KOPT-K1 (cell line): Measurements from ENCODE around the gene HIF1A.
A peak's percentile ranks its signal among the peaks of the same experiment; 100 is the strongest.
"Not testable (repeated sequence)": the region's sequence is repeated elsewhere in the genome, so short reads cannot be mapped to it uniquely, and the experiment has no call there.

Source experiments
- H3K27ac ChIP-seq: fragments of 200-600 bp; sonication (generic); 2 replicates; pipeline ENCODE4 v1.5.1; 2016; ENCODE audit warnings: antibody characterized with exemption, mild to moderate bottlenecking, low read depth, low read length; ENCODE audit not compliant: poor library complexity, severe bottlenecking
- H3K36me3 ChIP-seq: fragments of 200-600 bp; sonication (generic); 2 replicates; pipeline ENCODE4 v1.5.1; 2017; ENCODE audit warnings: antibody characterized with exemption, mild to moderate bottlenecking, low read length, moderate library complexity; ENCODE audit not compliant: insufficient read depth
- H3K9me3 ChIP-seq: fragments of 200-600 bp; sonication (generic); 2 replicates; pipeline ENCODE4 v1.5.1; 2017; ENCODE audit warnings: antibody characterized with exemption, low read length, mild to moderate bottlenecking; ENCODE audit not compliant: insufficient read depth, poor library complexity, severe bottlenecking

HIF1A gene

GRCh38 chr14:61694830-61695694 lies at the start of gene HIF1A:
Gene HIF1A, plus strand, starts transcription at chr14:61695513. Its CDS starts 292 bp downstream, at chr14:61695805.
- H3K27ac ChIP-seq = peak within 1 kb of the TSS; percentile 95
- no peaks in the 10 kb centered on the region for H3K36me3 ChIP-seq
- no peaks in the 10 kb centered on the region for H3K9me3 ChIP-seq

DNA sequence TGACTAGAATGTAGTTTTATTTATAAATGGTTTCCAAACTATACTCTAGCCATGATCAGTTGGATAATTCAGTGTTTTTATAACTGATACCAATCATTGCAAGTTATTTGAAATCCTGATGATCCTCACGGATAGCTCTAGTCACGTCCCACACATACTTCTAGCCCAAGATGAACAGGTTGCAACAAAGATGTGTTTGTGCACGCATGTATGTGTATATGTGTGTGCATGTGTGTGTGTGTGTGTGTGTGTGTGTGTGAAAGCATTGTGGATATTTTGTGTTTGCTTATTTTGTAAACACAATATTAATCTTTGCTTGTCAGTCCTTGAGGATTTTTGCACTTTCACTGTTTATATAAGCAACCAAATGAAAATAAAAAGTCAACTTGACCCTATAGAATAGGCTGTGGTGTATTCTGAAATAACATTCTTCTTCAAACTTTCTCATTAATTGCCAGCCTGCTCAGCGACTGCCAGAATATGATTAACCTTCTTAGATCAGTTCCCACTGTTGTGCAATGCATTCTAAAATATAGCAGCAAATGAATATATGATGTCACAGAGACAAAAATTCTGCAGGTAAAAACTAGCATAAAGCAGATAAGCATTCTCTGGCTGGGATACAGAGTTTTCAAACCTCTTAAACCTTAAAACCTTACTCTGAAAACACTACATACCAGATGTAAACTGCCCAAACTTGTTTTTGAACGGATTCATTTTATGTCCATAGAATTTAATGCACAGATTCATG lies 48.8 kb upstream of the HIF1A start:
- H3K36me3 ChIP-seq = no peaks in the 10 kb centered on the region
- no peak overlapping the region for H3K27ac ChIP-seq
- H3K9me3 ChIP-seq = no peaks in the 10 kb centered on the region

DNA sequence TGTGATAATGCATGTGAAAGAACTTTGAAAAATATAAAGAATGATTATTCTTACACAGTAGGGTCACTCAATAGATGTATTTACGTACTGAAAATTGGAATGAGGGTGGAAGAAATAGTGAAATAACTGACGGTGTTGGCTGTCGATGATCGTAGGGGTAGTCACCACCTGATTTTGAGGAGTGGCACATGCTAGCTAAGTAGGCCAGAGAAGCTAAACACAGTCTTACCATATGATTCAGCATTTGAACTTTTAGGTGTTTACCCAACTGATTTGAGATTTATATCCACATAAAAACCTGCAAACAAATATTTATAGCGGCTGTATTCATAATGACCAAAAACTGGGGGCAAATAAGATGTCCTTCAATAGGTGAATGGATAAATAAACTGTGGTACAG lies 47.6 kb upstream of the HIF1A start:
- Histone ChIP-seq H3K9me3 (no peaks in the 10 kb centered on the region), H3K27ac (no peak overlapping the region)

GRCh38 chr14:61648377-61648776 lies 46.9 kb upstream of the HIF1A start:
- no peak overlapping the region for H3K27ac ChIP-seq
- no peaks in the 10 kb centered on the region for H3K9me3 ChIP-seq
- H3K36me3 ChIP-seq = no peaks in the 10 kb centered on the region

More for the DNA sequence above, 47.6 kb upstream of the HIF1A start:
- no peaks in the 10 kb centered on the region for H3K36me3 ChIP-seq

- no peaks in the 10 kb centered on the region for H3K9me3 ChIP-seq
- H3K27ac ChIP-seq = no peak overlapping the region
- H3K36me3 ChIP-seq = no peaks in the 10 kb centered on the region
These were observed 46.0 kb upstream of the HIF1A start for GRCh38 chr14:61649283-61649682.

GRCh38 chr14:61651355-61651754 lies 44.0 kb upstream of the HIF1A start:
- Histone ChIP-seq H3K27ac (no peak overlapping the region), H3K36me3 (no peaks in the 10 kb centered on the region), H3K9me3 (no peaks in the 10 kb centered on the region)

- H3K27ac ChIP-seq = no peak overlapping the region
These were observed 42.6 kb upstream of the HIF1A start for GRCh38 chr14:61652526-61653262.

GRCh38 chr14:61653507-61653906 lies 41.8 kb upstream of the HIF1A start:
- Histone ChIP-seq H3K9me3 (no peaks in the 10 kb centered on the region), H3K27ac (no peak overlapping the region), H3K36me3 (no peaks in the 10 kb centered on the region)

More at GRCh38 chr14:61652526-61653262, 42.6 kb upstream of the HIF1A start:
- no peaks in the 10 kb centered on the region for H3K9me3 ChIP-seq
- H3K36me3 ChIP-seq = no peaks in the 10 kb centered on the region

DNA sequence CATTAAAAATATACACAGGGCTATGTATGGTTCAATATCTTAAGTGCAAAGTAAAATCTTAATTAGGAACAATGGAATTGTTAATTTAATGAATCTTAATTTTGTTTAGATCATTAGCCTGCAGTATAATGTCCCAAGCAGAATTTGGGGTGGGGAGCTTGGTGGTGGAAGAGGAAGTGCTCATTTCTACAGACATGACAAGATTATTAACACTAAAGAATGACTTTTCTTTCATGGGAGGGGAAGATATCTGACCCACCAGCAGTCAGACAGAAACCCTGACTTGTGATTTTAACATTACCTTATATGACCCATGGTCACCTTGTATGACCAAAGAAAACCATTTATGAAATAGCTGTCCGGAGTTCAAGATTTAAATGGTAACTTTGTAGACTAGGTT lies 41.3 kb upstream of the HIF1A start:
- Histone ChIP-seq H3K27ac (no peak overlapping the region), H3K36me3 (no peaks in the 10 kb centered on the region), H3K9me3 (no peaks in the 10 kb centered on the region)

GRCh38 chr14:61655777-61656176 lies 39.5 kb upstream of the HIF1A start:
- H3K36me3 ChIP-seq = no peaks in the 10 kb centered on the region
- no peak overlapping the region for H3K27ac ChIP-seq
- H3K9me3 ChIP-seq = no peaks in the 10 kb centered on the region

- Histone ChIP-seq H3K36me3 (no peaks in the 10 kb centered on the region), H3K27ac (no peak overlapping the region), H3K9me3 (no peaks in the 10 kb centered on the region)
These were observed 39.0 kb upstream of the HIF1A start for GRCh38 chr14:61656341-61656740.

DNA sequence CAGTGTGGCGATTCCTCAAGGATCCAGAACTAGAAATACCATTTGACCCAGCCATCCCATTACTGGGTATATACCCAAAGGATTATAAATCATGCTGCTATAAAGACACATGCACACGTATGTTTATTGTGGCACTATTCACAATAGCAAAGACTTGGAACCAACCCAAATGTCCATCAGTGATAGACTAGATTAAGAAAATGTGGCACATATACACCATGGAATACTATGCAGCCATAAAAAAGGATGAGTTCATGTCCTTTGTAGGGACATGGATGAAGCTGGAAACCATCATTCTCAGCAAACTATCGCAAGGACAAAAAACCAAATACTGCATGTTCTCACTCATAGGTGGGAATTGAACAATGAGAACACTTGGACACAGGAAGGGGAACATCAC lies 37.2 kb upstream of the HIF1A start:
- not testable (repeated sequence) for H3K36me3 ChIP-seq, H3K9me3 ChIP-seq, H3K27ac ChIP-seq

GRCh38 chr14:61659582-61659981 lies 35.7 kb upstream of the HIF1A start:
- Histone ChIP-seq H3K27ac (no peak overlapping the region), H3K36me3 (no peaks in the 10 kb centered on the region), H3K9me3 (no peaks in the 10 kb centered on the region)

GRCh38 chr14:61661471-61662400 lies 33.6 kb upstream of the HIF1A start:
- Histone ChIP-seq H3K27ac (peak overlapping the region; percentile 42), H3K9me3 (no peaks in the 10 kb centered on the region), H3K36me3 (no peaks in the 10 kb centered on the region)
